IPS DF 19.7 (cell line): ENCODE results near the gene ABHD5.
"Not testable (repeated sequence)": the region's sequence is repeated elsewhere in the genome, so short reads cannot be mapped to it uniquely, and the experiment has no call there.

ENCODE experiments used
- DNase-seq: peaks from one replicate; pipeline ENCODE4 v3.0.0-alpha.2; 2013; ENCODE audit warnings: low read depth, low spot score

The ABHD5 gene

GRCh38 chr3:43690400-43691119 lies at the start of gene ABHD5:
TSS of gene ABHD5 (plus strand) at chr3:43690938. CDS start at chr3:43690993, 55 bp downstream.
- peak; percentile 70 for DNase-seq

GRCh38 chr3:43641306-43642114 lies 49.2 kb upstream of the ABHD5 start:
- DNase-seq = no peak

GRCh38 chr3:43644443-43644842 lies 46.3 kb upstream of the ABHD5 start:
- no peak for DNase-seq

- DNase-seq = no peak
Measured at GRCh38 chr3:43647331-43648166, 43.2 kb upstream of the ABHD5 start.

GRCh38 chr3:43648957-43649356 lies 41.8 kb upstream of the ABHD5 start:
- DNase-seq = no peak

- DNase-seq = no peak
Measured at GRCh38 chr3:43649365-43649968, 41.3 kb upstream of the ABHD5 start.

GRCh38 chr3:43650345-43650744 lies 40.4 kb upstream of the ABHD5 start:
- DNase-seq = no peak

GRCh38 chr3:43656390-43656789 lies 34.3 kb upstream of the ABHD5 start:
- DNase-seq = not testable (repeated sequence)

- no peak for DNase-seq
Measured at GRCh38 chr3:43659250-43659880, 31.4 kb upstream of the ABHD5 start.

GRCh38 chr3:43661376-43661775 lies 29.4 kb upstream of the ABHD5 start:
- DNase-seq = not testable (repeated sequence)

GRCh38 chr3:43665011-43665410 lies 25.7 kb upstream of the ABHD5 start:
- DNase-seq = not testable (repeated sequence)

- DNase-seq = no peak
Measured at GRCh38 chr3:43670635-43671522, 19.9 kb upstream of the ABHD5 start.

- no peak for DNase-seq
Measured at GRCh38 chr3:43674345-43675085, 16.2 kb upstream of the ABHD5 start.

- no peak for DNase-seq
Measured at GRCh38 chr3:43675593-43675992, 15.1 kb upstream of the ABHD5 start.

- no peak for DNase-seq
Measured at GRCh38 chr3:43676441-43676840, 14.3 kb upstream of the ABHD5 start.

GRCh38 chr3:43678375-43678774 lies 12.4 kb upstream of the ABHD5 start:
- not testable (repeated sequence) for DNase-seq

GRCh38 chr3:43678887-43679449 lies 11.8 kb upstream of the ABHD5 start:
- DNase-seq = not testable (repeated sequence)

GRCh38 chr3:43680857-43681256 lies 9.9 kb upstream of the ABHD5 start:
- not testable (repeated sequence) for DNase-seq

- no peak for DNase-seq
Measured at GRCh38 chr3:43684944-43685343, 5.8 kb upstream of the ABHD5 start.
